Effector memory CD4-positive, alpha-beta T cell (primary cell): ENCODE data around the gene GRPEL2.

Source experiments
- DNase-seq, 3 donors: peaks; one replicate each; pipeline ENCODE4 v3.0.0-alpha.2; 2020
- H3K27ac ChIP-seq: 2 replicates; pipeline ENCODE4 v1.7.0; 2013; ENCODE audit warnings: mild to moderate bottlenecking, low read length, moderate library complexity; ENCODE audit not compliant: insufficient read depth, poor library complexity, severe bottlenecking
- H3K27me3 ChIP-seq: replicated peaks from 2 replicates; pipeline ENCODE4 v1.7.0; 2013; ENCODE audit warnings: mild to moderate bottlenecking, low read length; ENCODE audit not compliant: insufficient read depth, control insufficient read depth, poor library complexity, severe bottlenecking
- H3K36me3 ChIP-seq: 2 replicates; pipeline ENCODE4 v1.7.0; 2013; ENCODE audit warnings: mild to moderate bottlenecking, low read length, moderate library complexity; ENCODE audit not compliant: control insufficient read depth, insufficient read depth
- H3K4me1 ChIP-seq: 2 replicates; pipeline ENCODE4 v1.7.0; 2013; ENCODE audit warnings: low read length, mild to moderate bottlenecking; ENCODE audit not compliant: control insufficient read depth, insufficient read depth, poor library complexity, severe bottlenecking
- H3K4me3 ChIP-seq: 2 replicates; pipeline ENCODE4 v1.7.0; 2013; ENCODE audit warnings: low read length, low read depth, mild to moderate bottlenecking; ENCODE audit not compliant: insufficient read depth, poor library complexity, severe bottlenecking
- H3K9me3 ChIP-seq: 2 replicates; pipeline ENCODE4 v1.7.0; 2013; ENCODE audit warnings: mild to moderate bottlenecking, low read length, moderate library complexity; ENCODE audit not compliant: control insufficient read depth

Gene GRPEL2

GRCh38 chr5:149374303-149374702 lies 29.0 kb downstream of the GRPEL2 start:
- DNase-seq, result no peak
- H3K27me3 ChIP-seq, result no peaks in the 10 kb centered on the region
- no peak overlapping the region for H3K27ac ChIP-seq
- H3K36me3 ChIP-seq, result no peaks in the 10 kb centered on the region
- H3K9me3 ChIP-seq, result no peaks in the 10 kb centered on the region
- no peaks in the 10 kb centered on the region for H3K4me1 ChIP-seq
- H3K4me3 ChIP-seq, result no peak overlapping the region

DNA sequence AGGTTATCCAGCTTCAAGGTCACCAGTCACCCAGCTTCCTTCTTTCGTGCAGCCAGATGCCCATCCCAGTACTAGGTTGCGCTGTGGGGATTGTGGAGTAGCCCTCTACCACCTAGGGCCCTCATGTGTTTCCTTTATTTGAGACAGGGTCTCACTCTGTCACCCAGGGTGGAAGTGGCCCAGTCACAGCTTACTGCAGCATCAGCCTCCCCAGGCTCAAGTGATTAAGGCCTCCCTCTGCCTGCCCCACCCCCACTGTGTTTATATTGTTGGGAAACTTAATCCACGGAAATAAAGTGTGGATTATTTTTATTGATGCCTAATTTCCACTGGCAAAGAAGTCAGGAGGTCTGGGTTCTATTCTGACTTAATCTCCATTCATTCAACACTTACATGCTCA lies 29.5 kb downstream of the GRPEL2 start:
- no peak for DNase-seq
- H3K4me1 ChIP-seq, result no peaks in the 10 kb centered on the region
- H3K27ac ChIP-seq, result no peak overlapping the region
- no peak overlapping the region for H3K4me3 ChIP-seq
- no peaks in the 10 kb centered on the region for H3K9me3 ChIP-seq
- H3K36me3 ChIP-seq, result no peaks in the 10 kb centered on the region
- no peaks in the 10 kb centered on the region for H3K27me3 ChIP-seq

DNA sequence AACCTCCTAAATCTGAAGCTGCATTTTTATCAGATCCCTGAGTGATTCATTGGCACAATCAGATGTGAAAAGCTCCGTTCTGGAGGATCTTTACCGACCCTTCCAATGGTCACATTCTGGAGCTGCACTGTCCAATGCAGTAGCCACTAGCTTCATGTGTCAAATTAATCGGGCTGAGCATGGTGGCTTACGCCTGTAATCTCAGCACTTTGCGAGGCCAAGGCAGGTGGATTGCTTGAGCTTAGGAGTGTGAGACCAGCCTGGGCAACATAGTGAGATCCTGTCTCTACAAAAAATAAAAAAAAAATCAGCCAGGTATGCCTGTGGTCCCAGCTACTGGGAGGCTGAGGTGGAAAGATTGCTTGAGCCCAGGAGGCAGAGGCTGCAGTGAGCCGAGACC lies 30.1 kb downstream of the GRPEL2 start:
- Histone ChIP-seq H3K27me3 (no peaks in the 10 kb centered on the region), H3K4me3 (no peak overlapping the region), H3K4me1 (no peaks in the 10 kb centered on the region), H3K9me3 (no peaks in the 10 kb centered on the region), H3K27ac (no peak overlapping the region), H3K36me3 (no peaks in the 10 kb centered on the region)
- no peak for DNase-seq

- H3K4me3 ChIP-seq, result no peak overlapping the region
- DNase-seq, result no peak
- H3K4me1 ChIP-seq, result no peaks in the 10 kb centered on the region
- no peaks in the 10 kb centered on the region for H3K36me3 ChIP-seq
- no peaks in the 10 kb centered on the region for H3K9me3 ChIP-seq
- no peak overlapping the region for H3K27ac ChIP-seq
- H3K27me3 ChIP-seq, result no peaks in the 10 kb centered on the region
Observed at GRCh38 chr5:149376104-149376503, 30.8 kb downstream of the GRPEL2 start.

DNA sequence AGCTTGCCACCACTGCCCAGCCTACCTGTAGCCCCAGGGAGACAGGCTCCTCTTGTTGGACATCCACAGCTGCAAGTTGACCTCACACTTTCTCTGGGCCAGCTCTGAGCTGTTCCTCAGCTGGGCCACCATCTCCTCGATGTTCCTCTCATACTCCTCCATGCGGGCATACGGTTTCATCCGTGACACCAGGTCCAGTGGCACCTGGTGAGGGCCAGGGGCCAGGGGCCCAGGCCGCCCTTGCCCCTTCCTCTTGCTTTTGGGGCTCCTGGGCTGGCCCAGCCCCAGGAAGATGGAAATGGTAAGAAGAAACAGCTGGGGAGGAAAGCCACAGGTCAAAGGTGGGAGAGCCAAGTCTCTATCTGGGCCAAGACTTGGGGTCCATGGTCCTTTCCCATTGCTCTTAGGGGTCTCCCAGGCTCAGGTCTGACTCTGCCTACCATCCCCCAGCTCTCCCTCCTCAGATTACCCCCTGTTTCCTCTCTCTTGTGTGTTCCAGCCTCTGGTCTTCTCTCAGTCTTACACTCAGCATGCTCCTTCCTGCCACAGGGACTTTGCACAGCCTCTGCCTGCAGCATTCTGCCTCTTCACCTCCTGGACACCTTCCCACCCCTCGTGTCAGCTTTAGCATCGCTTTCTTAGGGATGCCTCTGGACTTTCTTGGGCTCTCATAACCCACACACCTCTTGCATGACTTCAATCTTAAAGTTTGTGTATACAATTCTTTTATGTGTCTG lies 31.6 kb downstream of the GRPEL2 start:
- no peak overlapping the region for H3K27ac ChIP-seq
- H3K4me3 ChIP-seq, result no peak overlapping the region
- H3K9me3 ChIP-seq, result no peaks in the 10 kb centered on the region
- no peaks in the 10 kb centered on the region for H3K36me3 ChIP-seq
- DNase-seq, result no peak
- no peaks in the 10 kb centered on the region for H3K27me3 ChIP-seq
- no peaks in the 10 kb centered on the region for H3K4me1 ChIP-seq

DNA sequence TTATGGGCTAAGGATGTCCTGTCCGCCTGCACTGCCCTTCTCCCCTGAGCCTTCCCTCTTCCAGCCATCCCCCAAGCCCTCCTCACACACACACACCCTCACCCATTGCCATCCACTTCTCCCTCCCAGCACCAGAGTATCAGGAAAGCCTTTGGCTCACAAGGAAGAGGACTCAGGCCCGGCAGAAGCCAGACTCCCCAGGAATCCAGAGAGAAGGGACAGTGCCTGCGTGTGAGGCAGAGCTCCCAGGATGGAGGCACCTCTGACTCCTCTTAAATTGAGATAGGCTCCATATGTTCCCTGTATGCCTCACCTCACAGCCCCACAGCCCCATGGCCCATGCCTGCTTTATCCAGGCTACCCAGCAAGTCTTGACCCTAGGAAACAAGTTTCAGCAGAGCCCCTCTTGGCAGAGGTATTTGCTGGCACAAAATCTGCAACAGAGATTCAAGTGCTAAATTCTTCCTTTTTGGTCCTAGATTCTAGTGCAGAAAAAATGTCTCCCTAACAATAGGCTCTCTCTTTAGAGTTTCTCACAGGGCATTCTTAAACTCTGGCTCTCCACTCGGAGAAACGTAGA lies 33.0 kb downstream of the GRPEL2 start:
- Histone ChIP-seq H3K36me3 (no peaks in the 10 kb centered on the region), H3K9me3 (no peaks in the 10 kb centered on the region), H3K4me1 (no peaks in the 10 kb centered on the region), H3K27ac (no peak overlapping the region), H3K4me3 (no peak overlapping the region), H3K27me3 (no peaks in the 10 kb centered on the region)
- no peak for DNase-seq

DNA sequence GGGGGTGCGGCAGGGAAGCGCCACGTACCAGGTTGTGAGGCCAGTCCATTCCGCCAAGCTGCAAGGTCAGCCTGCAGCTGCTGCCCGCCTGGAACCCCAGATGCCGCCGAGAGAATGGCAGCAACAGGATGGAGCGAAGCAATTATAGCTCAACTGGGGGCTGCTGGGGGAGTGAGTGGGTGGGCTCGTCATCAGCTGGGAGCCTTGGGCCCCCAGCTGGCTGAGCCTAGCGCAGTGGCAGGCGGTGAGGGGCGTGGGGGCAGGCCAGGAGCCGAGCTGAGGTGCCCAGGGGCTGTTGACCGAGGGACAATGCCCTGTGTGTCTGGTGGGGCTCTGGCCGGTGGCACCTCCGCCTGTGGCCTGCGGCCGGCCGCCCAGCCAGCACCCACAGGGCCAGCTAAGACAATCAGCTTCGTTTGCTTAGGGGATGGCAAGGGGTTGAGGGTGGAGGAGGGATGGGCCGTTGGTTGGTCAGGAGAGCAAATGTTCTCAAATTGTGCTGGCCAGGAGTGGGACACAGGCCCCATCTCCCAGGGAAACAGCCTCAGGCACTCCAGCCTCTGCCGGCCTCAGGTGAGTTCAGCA lies 34.0 kb downstream of the GRPEL2 start, which contains the start of gene IL17B:
IL17B (minus strand) TSS at position 116 of the 585 bp plus-strand sequence; CDS start at position 49, 67 bp downstream.
- Histone ChIP-seq H3K4me1 (no peaks in the 10 kb centered on the region), H3K9me3 (no peaks in the 10 kb centered on the region)
- no peak for DNase-seq

GRCh38 chr5:149379818-149380374 lies 34.6 kb downstream of the GRPEL2 start:
- DNase-seq, result no peak
- H3K36me3 ChIP-seq, result no peaks in the 10 kb centered on the region
- no peaks in the 10 kb centered on the region for H3K9me3 ChIP-seq
- no peaks in the 10 kb centered on the region for H3K4me1 ChIP-seq
- H3K4me3 ChIP-seq, result no peak overlapping the region
- no peak overlapping the region for H3K27ac ChIP-seq
- no peaks in the 10 kb centered on the region for H3K27me3 ChIP-seq

More for the DNA sequence above, 34.0 kb downstream of the GRPEL2 start, which contains the start of gene IL17B:
- Histone ChIP-seq H3K36me3 (no peaks in the 10 kb centered on the region), H3K27me3 (no peaks in the 10 kb centered on the region), H3K27ac (no peak within 1 kb of the TSS), H3K4me3 (no peak within 1 kb of the TSS)

- Histone ChIP-seq H3K27me3 (no peaks in the 10 kb centered on the region), H3K4me1 (no peaks in the 10 kb centered on the region), H3K4me3 (no peak overlapping the region), H3K27ac (no peak overlapping the region), H3K36me3 (no peaks in the 10 kb centered on the region), H3K9me3 (no peaks in the 10 kb centered on the region)
- DNase-seq, result no peak
Observed at GRCh38 chr5:149380466-149381121, 35.3 kb downstream of the GRPEL2 start.
